Spleen (tissue), 7 donors: ENCODE measurements around the gene COL4A2.
A peak's percentile ranks its signal among the peaks of the same experiment; 100 is the strongest.

Source experiments
- CTCF ChIP-seq, 11 experiments: fragments of 200-600 bp in 7 of 11; fragments of 450-650 bp in 4 of 11; sonication (generic) in 4 of 11; IDR thresholded peaks in 8 of 11; conservative IDR thresholded peaks in 3 of 11; 1 replicate in 7 of 11; 2 replicates in 4 of 11; pipeline versions ENCODE4 v1.4.0 to v1.8.0; 2016 to 2021; ENCODE audit warnings: antibody characterized with exemption in 11 of 11, inconsistent platforms in 4 of 11, mild to moderate bottlenecking in 1 of 11
- POLR2AphosphoS5 ChIP-seq, 3 donors: sonication (generic); formaldehyde crosslinking; IDR thresholded peaks; one replicate each; pipeline ENCODE4 v1.5.1; 2017; ENCODE audit warnings: antibody characterized with exemption in 3 of 3
- donor health status: DM: no; HTN: no; CAD: no; lungs with moderate emphysema.
- donor health status: DM: no; HTN: no; CAD: no.
- donor health status: DM: no; HTN: no; CAD: no.

DNA sequence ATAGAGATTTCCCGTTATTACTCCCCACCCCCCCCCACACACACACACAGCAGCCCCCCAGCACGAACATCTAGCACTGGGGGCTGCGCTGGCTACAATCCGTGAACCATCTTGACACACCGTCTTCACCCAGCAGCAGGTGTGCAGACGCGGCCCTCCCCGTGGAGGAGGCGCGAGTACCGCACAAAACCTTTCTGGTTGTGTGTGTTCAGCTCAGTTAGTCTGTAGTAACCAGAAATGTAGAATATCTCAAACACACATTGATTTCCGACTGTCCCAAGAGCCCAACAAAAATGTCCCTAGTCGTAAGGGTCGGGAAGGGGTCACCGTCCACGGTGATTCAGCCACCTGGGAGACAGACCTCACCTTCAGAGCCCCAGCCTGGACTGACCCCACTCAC is 131.7 kb downstream of the COL4A2 start:
- TF ChIP-seq CTCF (IDR thresholded peaks at IDR 0.05 in 8 of 11, conservative IDR thresholded peaks at IDR 0.05 in 3 of 11) (no peak), POLR2AphosphoS5 (IDR thresholded peaks at IDR 0.05) (peak in 1 of 3 donors; percentile 13)
